ENCODE results near the gene AMPD3. TPM values are rescaled to one million over a fixed set of nuclear protein-coding genes. Genes with fewer than 3 reads are reported as not detected.

AMPD3 gene
- total RNA-seq, 1 experiment from 2014 or later = 5.9 TPM

DNA sequence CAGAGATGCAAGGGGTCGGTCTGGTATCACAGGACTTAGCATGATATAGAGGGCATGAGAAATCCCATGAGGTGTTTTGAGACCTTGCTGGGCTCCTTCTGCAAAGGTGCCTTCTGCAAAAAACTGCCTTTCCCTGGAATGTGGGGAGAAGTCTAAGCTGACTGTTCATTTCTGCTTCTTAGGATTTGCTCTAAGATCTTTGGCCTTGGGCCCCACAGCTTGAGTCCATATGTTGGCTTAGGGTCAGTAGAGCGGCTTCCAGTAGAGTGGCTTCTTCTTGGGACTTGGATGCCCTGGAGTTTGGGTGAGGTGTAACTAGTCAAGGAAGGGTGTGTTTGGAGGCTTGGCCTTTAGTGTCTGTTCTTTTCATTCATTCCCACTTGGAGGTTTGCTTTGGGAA lies 37.0 kb downstream of the AMPD3 start:
- no peak overlapping the region for H3K14ac ChIP-seq (ENCODE audit: insufficient read depth, low read length)
- H4K91ac ChIP-seq (ENCODE audit: insufficient read length, low read depth, low read length) = no peak overlapping the region
- no peak overlapping the region for H2BK20ac ChIP-seq (ENCODE audit: low read depth, low read length, poor library complexity, severe bottlenecking)
- no peak overlapping the region for H3K23ac ChIP-seq (ENCODE audit: insufficient read length, low read depth, low read length)
- H4K8ac ChIP-seq (replicated peaks; ENCODE audit: insufficient read length, low read depth, low read length) = no peak overlapping the region
- no peaks in the 10 kb centered on the region for H3K9me3 ChIP-seq (ENCODE audit: control insufficient read depth, low read depth, low read length)
- no peak overlapping the region for H3K27ac ChIP-seq (ENCODE audit: insufficient read length, low read depth, low read length)
- no peak overlapping the region for H3K4me2 ChIP-seq (ENCODE audit: insufficient read depth, insufficient read length, low read length)
- no peak overlapping the region for H2AFZ ChIP-seq (ENCODE audit: low read length)
- no peak for TF ChIP-seq CTCF (conservative IDR thresholded peaks at IDR 0.05)
- H3K56ac ChIP-seq (ENCODE audit: insufficient read length, low read depth, low read length) = no peak overlapping the region
- H2BK5ac ChIP-seq (ENCODE audit: insufficient read length, low read length) = no peak overlapping the region
- Mint-ChIP-seq H3K27ac (no peak overlapping the region), H3K27me3 (ENCODE audit: low read depth) (no peaks in the 10 kb centered on the region), H3K4me1 (peaks cover 22 to 27% of the 10 kb centered on the region in 2 experiments), H3K36me3 (ENCODE audit: insufficient read depth in 1 of 3, low read depth in 3 of 3) (peaks cover 9 to 21% (median 15%) of the 10 kb centered on the region in 3 experiments), H3K4me3 (no peak overlapping the region), H3K9me3 (no peaks in the 10 kb centered on the region)
- no peaks in the 10 kb centered on the region for H3K27me3 ChIP-seq (ENCODE audit: insufficient read depth, low read length)
- H3K79me1 ChIP-seq (ENCODE audit: insufficient read depth, low read depth, low read length, poor library complexity, severe bottlenecking) = no peaks in the 10 kb centered on the region
- no peak overlapping the region for H3K9ac ChIP-seq (ENCODE audit: extremely low read depth, insufficient read length, low read length)
- WGBS (ENCODE audit: extremely low coverage, insufficient read length, low lambda C conversion rate) = no CpG with 5 or more reads among the region's 2 CpGs
- no peaks in the 10 kb centered on the region for H3K23me2 ChIP-seq (ENCODE audit: insufficient read length, low read depth, low read length, poor library complexity, severe bottlenecking)
- no peak overlapping the region for H2BK120ac ChIP-seq (ENCODE audit: low read depth, low read length, poor library complexity, severe bottlenecking)
- no peak overlapping the region for H2AK5ac ChIP-seq (ENCODE audit: insufficient read length, low read length)
- H3K18ac ChIP-seq (ENCODE audit: insufficient read length, low read depth, low read length) = no peak overlapping the region
- no peak overlapping the region for H2BK12ac ChIP-seq (ENCODE audit: insufficient read length, low read depth, low read length)
- H2BK15ac ChIP-seq (ENCODE audit: low read depth, low read length) = no peak overlapping the region
- H3K4me1 ChIP-seq (ENCODE audit: insufficient read depth, low read length) = peaks cover 3% of the 10 kb centered on the region; the same call in 1 of the 2 replicates
- no peak overlapping the region for H3K4ac ChIP-seq (ENCODE audit: low read depth, low read length)
- no peaks in the 10 kb centered on the region for H4K20me1 ChIP-seq (ENCODE audit: control insufficient read depth, insufficient read depth, insufficient read length)
- H3K79me2 ChIP-seq (ENCODE audit: insufficient read depth, low read length) = no peaks in the 10 kb centered on the region
- DNase-seq = no peak
- H4K5ac ChIP-seq (ENCODE audit: insufficient read length, low read depth, low read length) = no peak overlapping the region
- H3T11ph ChIP-seq (ENCODE audit: low read length) = no peak overlapping the region
